ENCODE data around the gene ACAP3.

The ACAP3 gene

DNA sequence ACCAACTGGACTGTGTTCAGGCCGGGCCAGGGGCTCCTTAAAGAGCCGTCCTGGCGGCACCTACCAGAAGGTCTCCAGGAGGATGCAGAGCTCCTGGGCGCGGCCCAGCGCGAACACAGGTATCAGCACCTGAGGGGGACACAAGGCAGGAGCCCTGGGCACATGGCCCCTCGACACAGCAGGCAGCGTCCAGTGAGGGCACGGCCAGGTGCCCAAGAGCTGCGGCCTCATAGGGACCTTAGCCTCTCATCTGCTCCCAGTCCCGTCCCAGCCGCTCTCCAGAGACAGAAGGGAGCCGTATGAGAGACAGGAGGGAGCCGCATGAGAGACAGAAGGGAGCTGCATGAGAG is 6.5 kb upstream of the ACAP3 start:
- no peak for DNase-seq (ENCODE audit: low spot score)

- DNase-seq (ENCODE audit: low spot score) = no peak
Observed at GRCh38 chr1:1313500-1314236, 5.9 kb upstream of the ACAP3 start.

DNA sequence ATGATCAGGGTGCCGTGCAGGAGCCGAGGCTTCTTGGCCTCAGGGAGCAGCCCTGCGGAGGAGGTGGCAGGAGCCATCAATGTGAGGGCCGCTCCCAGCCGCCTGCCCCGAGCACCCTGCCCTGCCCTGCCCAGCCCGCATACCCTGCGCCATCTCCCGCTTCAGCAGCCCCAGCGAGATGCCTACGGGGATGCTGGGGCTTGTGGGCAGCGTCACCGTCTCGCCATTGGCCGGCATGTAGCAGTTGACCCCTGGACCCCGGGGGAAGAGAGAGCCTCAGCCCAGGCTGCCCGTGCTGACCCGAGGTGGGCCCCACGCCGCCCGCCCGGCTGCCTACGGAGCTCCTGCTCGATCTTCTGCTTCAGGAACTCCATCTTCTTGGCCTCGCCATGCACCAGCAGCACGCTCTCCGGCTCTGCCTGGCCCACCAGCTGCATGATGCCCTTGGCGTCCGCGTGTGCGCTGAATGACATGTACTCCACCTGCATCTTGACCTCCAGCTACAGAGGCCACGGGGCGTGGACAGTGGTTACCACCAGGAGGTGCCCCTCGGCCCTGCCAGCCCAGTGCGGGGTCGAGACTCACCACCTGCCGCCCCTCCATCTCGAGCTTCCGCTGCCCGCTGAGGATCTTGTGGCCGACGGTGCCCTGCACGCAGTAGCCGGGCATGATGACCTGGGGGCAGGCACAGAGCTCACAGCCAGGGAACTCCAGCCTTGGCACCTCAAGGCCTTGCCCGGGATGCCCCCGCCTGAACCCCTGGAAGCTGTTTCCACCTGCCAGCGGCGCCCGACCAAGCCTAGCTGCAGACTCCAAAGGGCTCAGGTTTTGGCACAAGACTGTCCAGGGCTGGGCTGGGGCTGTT is 5.0 kb upstream of the ACAP3 start:
- DNase-seq (ENCODE audit: low spot score) = no peak

- DNase-seq (ENCODE audit: low spot score) = no peak
Observed at GRCh38 chr1:1311107-1312104, 3.7 kb upstream of the ACAP3 start.

- no peak for DNase-seq (ENCODE audit: low spot score)
Observed at GRCh38 chr1:1310476-1311053, 2.8 kb upstream of the ACAP3 start.

DNA sequence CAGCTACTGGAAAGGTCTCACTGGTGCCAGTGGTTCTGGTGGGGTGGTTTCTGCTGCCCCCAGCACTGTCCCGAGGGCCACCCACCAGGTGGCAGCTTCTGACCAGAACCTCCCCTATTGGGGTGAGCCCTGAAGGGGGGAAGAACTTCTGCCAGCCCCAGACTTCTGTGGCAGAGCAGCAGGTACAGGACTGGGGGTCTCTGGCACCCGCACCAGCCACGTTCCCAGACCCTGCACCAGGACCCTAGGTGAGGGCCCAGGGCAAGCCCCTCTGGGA is 2.3 kb upstream of the ACAP3 start:
- DNase-seq (ENCODE audit: low spot score) = no peak

GRCh38 chr1:1309251-1310108 is 1.8 kb upstream of the ACAP3 start:
- DNase-seq (ENCODE audit: low spot score) = no peak

- DNase-seq (ENCODE audit: low spot score) = no peak
Observed at GRCh38 chr1:1308756-1309250, 1.1 kb upstream of the ACAP3 start.

GRCh38 chr1:1307261-1307922 is 338 bp downstream of the ACAP3 start:
- no peak for DNase-seq (ENCODE audit: low spot score)

- no peak for DNase-seq (ENCODE audit: low spot score)
Observed at GRCh38 chr1:1306661-1307260, 969 bp downstream of the ACAP3 start.

- no peak for DNase-seq (ENCODE audit: low spot score)
Observed at GRCh38 chr1:1306070-1306660, 1.6 kb downstream of the ACAP3 start.

DNA sequence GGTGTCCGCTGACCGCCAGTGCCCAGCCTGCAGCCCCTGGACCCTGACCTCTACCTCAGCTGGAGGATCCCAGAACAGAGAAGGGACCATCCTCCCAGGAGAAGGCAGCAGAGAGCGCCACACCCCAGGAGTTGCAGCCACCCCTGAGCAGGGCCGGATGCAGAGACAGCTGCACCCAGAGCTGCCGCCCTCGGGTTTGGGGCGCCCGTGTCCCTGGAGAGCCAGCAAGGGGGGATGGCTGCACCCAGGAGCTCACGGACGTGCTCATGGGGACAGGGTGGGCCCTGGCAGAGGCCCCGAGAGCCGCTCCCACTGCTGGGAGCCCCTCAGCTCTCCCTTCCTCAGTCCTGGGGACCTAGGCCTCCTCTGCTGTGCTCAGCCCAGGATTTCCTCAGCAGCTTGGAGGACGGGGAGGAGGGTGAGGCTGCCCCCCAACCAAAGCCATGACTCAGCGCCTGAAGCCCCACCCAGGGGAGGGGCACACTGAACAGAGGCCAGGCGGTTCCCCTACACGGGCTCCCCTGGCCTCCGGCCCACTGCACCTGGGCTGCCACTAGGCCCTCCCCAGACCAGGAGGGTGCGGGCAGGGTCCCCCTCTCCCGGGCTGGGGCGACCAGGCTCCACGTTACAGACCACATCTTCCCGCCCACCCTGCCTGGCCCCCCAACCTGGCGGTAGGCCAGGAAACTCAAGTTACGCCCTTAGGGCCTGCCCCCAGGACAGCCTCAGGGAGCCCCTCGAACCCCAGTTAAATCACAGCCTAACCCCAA is 2.2 kb downstream of the ACAP3 start:
- peak; percentile 61 for DNase-seq (ENCODE audit: low spot score)

DNA sequence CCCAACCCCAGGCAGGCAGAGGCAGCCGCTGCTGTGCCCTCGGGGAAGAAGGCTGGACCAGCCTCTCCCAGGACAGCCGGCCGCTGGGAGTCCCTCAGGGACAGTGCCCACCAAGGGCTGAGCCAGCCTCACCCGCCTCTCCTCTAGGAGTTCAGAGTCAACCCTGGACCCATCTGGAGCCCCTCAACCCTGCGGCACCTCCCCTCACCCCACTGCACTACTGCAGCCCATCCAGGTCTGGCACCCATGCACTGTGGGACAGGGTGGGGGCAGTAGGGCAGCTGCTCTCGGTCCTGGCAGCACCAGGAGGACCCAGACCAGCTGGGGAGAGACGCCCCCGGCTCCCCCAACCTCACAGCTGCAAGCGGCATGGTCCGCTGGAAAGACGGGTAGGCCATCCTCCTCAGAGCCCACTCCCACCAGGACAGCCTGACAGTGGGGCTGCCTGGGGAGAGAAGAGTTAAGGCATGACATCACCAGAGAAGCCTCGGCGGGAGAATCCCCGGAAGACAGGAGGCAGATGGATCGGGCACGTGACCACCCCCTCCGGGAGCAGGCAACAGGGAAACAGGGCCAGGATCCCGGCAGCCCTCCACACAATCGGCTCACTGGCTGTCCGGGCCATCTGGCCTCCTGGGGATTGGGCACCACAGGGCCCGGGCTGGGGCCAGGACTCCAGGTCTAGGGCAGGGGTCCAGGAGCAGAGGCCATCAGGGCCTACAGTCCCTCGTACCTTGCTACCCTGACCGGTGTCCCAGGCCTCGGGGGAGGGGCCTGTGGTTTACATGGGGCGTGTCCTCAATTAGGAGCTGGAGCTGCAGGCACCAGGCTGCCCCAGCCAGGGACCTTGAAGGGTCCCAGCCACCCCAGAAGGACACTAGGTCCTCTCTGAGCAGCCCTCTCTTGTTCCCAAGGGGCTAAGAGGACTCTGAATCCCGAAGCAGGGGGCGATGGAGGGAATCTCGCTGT is 3.1 kb downstream of the ACAP3 start:
- no peak for DNase-seq (ENCODE audit: low spot score)

DNA sequence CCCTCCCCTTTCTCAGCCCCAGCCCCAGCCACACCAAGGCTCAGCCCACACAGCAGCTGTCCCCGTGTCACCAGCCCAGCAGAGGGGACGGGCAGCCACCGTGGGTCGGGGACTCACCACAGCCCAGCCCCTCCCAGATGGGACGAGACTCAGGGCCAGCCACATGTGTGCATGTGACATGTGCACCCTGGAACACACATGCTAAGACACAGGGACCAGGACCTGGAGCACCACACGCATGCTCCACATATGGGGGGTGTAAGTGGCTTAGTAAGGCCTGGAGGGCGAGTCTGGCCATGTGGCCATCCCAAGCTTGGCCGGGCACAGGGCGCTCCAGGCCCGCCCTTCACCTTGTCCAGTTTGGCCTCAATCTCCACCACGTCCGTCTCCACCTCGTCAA is 4.0 kb downstream of the ACAP3 start:
- no peak for DNase-seq (ENCODE audit: low spot score)

GRCh38 chr1:1302951-1303509 is 4.7 kb downstream of the ACAP3 start:
- DNase-seq (ENCODE audit: low spot score) = no peak

DNA sequence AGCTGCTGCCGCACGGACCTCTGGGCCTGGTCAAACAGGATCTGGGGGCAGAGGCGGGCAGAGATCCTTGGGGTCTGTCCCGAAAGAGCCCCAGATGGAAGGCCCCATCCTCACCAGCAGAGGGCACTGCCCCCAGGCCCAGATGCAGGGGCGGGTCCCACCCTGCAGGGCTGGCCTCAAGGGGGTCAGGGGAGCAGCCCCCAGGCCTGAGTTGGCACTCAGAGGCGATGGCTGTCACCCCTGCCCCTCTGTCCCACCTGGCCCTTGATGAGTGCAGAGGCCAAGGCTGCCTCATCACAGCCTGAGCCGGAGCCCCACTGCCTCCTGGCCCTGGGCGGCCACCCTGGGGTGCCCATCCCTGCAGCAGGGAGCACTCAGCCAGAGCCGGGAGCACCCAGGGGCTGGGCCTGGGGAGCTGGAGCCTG is 5.7 kb downstream of the ACAP3 start:
- DNase-seq (ENCODE audit: low spot score) = no peak

GRCh38 chr1:1300352-1300739 is 7.4 kb downstream of the ACAP3 start:
- DNase-seq (ENCODE audit: low spot score) = no peak

All from germinal center (tissue), 1 donor.